ENCODE measurements around the gene LRRC52.

LRRC52 gene

DNA sequence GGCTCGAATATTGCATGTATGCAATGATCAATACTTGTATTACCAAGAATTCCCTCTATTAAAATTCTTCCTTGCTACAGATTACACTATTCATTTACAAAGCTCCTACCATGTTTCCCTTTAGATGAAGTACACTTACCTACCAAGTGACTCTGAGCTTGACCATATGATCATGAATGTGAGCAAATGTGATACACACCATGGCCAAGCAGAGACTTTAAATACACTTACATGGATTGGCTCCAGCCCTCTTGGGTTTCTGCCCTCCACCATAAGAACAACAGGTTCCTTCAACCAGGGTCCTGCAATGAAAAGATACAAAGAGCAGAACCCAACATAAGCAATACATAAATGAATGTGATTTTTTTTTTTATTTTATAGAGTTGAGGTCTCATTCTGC lies 30.0 kb downstream of the LRRC52 start:
- no peak overlapping the region for H3K27ac ChIP-seq

GRCh38 chr1:165574295-165574694 lies 30.5 kb downstream of the LRRC52 start:
- H3K27ac ChIP-seq = no peak overlapping the region
- TF ChIP-seq CTCF (conservative IDR thresholded peaks at IDR 0.05) = no peak
- no peak for TF ChIP-seq ZFX (IDR thresholded peaks at IDR 0.05)

More for the DNA sequence above, 30.0 kb downstream of the LRRC52 start:
- TF ChIP-seq CTCF (conservative IDR thresholded peaks at IDR 0.05) (no peak), ZFX (IDR thresholded peaks at IDR 0.05) (no peak)

- H3K27ac ChIP-seq = no peak overlapping the region
- TF ChIP-seq CTCF (conservative IDR thresholded peaks at IDR 0.05) = no peak
- no peak for TF ChIP-seq ZFX (IDR thresholded peaks at IDR 0.05)
Measured at GRCh38 chr1:165575468-165576099, 31.8 kb downstream of the LRRC52 start.

- no peak for TF ChIP-seq ZFX (IDR thresholded peaks at IDR 0.05)
- TF ChIP-seq CTCF (conservative IDR thresholded peaks at IDR 0.05) = no peak
Measured at GRCh38 chr1:165576536-165576935, 32.7 kb downstream of the LRRC52 start.

DNA sequence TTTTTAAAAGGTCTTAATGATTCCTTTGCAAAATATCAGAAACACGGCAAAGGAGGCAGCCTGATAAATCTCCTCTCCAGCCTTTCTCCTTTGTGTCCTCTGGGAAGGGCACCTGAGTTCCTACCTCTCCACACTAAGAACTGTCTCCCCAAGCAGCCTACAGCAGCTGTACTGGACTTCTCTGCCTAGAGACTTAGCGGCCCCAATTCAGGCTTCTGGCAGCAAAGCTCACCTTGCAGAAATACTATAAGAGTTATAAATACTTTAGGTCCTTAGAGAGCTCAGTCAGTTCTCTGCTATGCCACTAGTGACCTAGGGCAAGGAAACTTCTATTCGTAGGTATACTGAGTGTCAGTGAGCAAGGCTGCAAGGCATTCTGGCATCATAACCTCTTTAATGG lies 33.9 kb downstream of the LRRC52 start:
- no peak for TF ChIP-seq CTCF (conservative IDR thresholded peaks at IDR 0.05)
- no peak for TF ChIP-seq ZFX (IDR thresholded peaks at IDR 0.05)
- H3K27ac ChIP-seq = no peak overlapping the region

More at GRCh38 chr1:165576536-165576935, 32.7 kb downstream of the LRRC52 start:
- no peak overlapping the region for H3K27ac ChIP-seq

DNA sequence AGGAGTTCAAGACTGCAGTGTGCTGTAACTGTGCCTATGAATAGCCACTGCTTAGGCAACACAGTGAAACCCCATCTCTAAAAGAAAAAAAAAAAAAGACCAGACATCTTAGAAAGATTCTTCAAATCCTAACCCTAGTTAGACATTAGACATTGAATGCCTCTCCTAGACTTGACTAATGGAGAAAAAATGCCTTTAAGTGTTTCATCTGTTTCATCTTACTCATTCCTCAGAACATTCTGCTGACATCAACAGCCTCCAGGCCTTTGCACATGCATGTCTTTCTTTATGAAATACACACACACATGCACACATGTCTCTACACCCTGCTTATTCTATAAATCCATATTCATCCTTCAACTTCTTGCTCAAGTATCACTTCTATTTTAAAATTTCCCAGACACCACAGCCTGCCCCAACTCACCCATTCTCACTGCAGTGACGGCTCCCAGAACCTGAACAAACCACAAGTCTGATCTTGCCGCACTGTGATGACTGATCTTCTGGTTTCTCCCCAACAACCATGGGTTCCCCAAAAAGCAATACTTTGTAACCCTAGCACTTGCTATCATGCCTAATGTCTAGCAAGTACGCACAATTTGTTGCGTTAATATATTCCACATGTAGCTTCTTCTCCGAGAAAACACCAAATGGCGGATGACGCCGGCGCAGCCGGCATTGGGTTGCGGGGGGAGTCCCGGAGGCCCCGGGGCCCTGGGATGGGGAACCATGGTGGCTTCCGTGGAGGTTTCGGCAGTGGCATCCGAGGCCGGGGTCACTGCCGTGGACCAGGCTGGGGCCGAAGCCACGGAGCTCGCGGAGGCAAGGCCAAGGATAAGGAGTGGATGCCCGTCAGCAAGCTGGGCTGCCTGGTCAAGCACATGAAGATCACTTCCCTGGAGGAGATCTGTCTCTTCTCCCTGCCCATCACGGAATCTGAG lies 37.4 kb downstream of the LRRC52 start:
- TF ChIP-seq ZFX (IDR thresholded peaks at IDR 0.05) (no peak), CTCF (conservative IDR thresholded peaks at IDR 0.05) (no peak)
- no peak overlapping the region for H3K27ac ChIP-seq

DNA sequence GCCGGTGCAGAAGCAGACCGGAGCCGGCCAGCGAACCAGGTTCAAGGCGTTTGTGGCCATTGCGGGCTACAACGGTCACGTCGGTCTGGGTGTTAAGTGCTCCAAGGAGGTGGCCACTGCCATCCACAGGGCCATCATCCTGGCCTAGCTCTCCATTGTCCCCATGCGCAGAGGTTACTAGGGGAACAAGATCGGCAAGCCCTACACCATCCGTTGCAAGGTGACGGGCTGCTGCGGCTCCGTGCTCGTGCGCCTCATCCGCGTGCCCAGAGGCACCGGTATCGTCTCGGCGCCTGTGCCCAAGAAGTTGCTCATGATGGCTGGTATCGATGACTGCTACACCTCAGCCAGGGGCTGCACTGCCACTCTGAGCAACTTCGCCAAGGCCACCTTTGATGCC lies 38.1 kb downstream of the LRRC52 start:
- TF ChIP-seq CTCF (conservative IDR thresholded peaks at IDR 0.05) (no peak), ZFX (IDR thresholded peaks at IDR 0.05) (no peak)
- H3K27ac ChIP-seq = no peak overlapping the region

Measured in C4-2B (cell line).